Adrenal gland (tissue), 5 donors: ENCODE measurements around the gene CLEC19A.

ENCODE experiments used
- POLR2A ChIP-seq, 2 donors: fragments of 450-650 bp; IDR thresholded peaks; one replicate each; pipeline ENCODE4 v1.6.1; 2017; ENCODE audit warnings: antibody characterized with exemption in 2 of 2, mild to moderate bottlenecking in 2 of 2, moderate library complexity in 1 of 2
- TF ChIP-seq, protein P1 (sequence below), 6 experiments: fragments of 450-650 bp in 4 of 6; fragments of 200-600 bp in 2 of 6; sonication (generic) in 1 of 6; IDR thresholded peaks; 1 replicate in 5 of 6; 2 replicates in 1 of 6; pipeline versions ENCODE4 v1.5.1 to v1.8.0; 2016 to 2021; ENCODE audit warnings: antibody characterized with exemption in 6 of 6, mild to moderate bottlenecking in 2 of 6, moderate library complexity in 1 of 6
- donor health status: DM: no; HTN: no; CAD: no.

DNA sequence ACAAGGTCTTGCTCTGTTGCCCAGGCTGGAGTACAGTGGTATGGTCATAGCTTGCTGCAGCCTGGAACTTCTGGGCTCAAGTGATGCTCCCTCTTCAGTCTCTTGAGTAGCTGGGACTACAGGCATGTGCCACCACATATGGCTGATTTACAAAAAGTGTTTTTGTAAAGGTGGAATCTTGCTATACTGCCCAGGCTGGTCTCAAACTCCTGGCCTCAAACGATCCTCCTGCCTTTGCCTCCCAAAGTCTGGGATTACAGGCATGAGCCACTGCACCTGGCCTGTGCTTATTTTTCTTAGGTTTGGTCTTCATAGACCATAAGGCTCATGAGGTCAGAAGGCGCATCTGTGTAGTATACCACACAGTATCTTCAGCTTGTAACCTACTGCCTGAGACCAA, 5.3 kb downstream of the CLEC19A start:
- TF ChIP-seq, protein P1, sequence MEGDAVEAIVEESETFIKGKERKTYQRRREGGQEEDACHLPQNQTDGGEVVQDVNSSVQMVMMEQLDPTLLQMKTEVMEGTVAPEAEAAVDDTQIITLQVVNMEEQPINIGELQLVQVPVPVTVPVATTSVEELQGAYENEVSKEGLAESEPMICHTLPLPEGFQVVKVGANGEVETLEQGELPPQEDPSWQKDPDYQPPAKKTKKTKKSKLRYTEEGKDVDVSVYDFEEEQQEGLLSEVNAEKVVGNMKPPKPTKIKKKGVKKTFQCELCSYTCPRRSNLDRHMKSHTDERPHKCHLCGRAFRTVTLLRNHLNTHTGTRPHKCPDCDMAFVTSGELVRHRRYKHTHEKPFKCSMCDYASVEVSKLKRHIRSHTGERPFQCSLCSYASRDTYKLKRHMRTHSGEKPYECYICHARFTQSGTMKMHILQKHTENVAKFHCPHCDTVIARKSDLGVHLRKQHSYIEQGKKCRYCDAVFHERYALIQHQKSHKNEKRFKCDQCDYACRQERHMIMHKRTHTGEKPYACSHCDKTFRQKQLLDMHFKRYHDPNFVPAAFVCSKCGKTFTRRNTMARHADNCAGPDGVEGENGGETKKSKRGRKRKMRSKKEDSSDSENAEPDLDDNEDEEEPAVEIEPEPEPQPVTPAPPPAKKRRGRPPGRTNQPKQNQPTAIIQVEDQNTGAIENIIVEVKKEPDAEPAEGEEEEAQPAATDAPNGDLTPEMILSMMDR (IDR thresholded peaks at IDR 0.05): no peak
- TF ChIP-seq POLR2A (IDR thresholded peaks at IDR 0.05): no peak
